Measurements from ENCODE around the gene UCKL1.
A peak's percentile ranks its signal among the peaks of the same experiment; 100 is the strongest.
"Not testable (repeated sequence)": the region's sequence is repeated elsewhere in the genome, so short reads cannot be mapped to it uniquely, and the experiment has no call there.

Gene UCKL1

DNA sequence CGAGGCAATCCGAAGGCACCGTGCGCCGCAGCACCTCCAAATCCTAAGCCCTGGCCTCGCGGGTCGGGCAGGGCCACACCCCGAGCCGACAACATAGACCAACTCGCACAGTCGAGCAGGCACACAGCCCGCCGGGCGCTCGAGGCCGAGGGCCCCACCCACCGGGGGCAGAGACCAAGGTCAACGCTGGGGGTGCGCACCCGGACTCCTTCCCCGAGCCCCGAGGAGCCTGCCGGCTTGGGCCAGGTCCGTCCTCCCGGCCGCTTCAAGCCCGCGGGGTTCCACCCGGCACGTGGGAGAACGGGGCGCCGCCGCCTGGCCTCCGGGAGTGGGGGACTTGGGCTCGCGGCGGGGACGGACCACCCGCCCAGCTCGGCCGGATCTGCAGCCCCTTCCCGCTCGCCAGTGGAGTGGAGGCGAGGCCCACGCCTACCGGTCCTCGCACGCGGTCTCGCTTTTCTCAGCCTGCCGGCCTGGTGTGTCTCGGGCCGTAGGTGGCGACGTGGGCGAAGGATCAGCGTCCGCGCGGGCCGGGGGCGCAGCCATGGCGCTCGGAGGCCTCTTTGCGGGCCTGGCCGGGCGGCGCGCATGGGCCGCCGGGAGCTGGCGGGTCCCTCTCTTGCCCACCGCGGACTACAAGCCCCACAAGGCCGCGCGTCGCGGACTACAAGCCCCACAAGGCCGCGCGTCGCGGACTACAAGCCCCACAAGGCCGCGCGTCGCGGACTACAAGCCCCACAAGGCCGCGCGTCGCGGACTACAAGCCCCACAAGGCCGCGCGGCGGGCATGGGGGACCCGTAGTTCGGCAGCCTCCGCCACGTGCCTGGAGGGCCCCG is at the start of gene UCKL1:
Gene UCKL1 (minus strand): TSS at position 590 of the 837 bp plus-strand sequence. CDS start 44 bp downstream, at position 546.
- peak; percentile 60 for DNase-seq

DNA sequence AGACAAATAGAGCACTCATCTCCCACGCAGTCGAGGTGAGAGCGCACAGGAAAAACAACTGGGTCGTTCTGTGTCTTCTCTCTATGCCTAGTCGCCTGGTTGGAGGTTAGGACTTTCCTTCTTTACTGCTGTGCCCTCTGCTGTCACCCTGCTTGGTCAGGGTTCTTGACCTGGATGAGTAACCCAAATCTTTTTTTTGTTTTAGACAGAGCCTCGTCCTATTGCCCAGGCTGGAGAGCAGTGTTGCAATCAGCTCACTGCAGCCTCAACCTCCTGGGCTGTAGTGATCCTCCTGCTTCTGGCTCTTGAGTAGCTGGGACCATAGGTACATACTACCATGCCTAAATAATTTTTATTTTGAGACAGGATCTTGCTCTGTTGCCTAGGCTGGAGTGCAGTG is 49.2 kb upstream of the UCKL1 start:
- no peak for DNase-seq

DNA sequence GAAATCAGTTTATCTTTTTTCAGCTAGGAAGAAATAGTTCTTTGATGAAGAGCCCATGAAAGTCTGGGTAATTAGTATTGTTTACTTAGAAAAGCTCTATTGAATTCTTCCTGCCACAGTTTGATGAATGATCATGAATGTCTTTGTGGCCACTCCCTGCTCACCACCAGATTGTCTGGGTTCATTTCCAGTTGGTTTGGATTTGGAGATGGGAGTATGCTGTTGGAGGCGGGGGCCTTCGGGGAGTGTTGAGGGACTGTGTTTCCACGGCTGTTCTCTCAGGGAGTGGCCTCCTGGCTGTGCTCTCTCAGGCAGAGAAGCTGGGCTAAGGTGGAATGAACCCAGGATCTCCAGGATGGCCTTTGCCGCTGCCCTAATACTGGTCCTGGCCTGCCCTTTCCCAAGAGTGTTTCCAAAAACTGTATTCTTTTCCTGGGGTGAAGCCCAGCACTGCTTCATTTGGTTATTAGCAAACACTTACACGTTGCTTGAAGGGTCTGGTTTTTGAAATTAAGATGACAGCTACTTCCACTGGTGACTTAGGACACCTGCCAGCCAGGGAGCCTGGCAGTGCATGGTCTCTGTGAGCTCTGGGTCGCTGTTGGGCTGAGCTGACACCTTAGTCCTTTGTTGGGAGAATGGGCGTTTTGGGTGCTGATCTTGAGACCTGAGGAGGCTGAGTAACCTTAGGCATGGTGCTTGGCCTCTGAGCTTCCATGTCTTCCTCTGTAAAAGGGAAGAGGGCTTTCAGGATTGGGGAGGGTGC is 47.9 kb upstream of the UCKL1 start:
- DNase-seq = no peak

DNA sequence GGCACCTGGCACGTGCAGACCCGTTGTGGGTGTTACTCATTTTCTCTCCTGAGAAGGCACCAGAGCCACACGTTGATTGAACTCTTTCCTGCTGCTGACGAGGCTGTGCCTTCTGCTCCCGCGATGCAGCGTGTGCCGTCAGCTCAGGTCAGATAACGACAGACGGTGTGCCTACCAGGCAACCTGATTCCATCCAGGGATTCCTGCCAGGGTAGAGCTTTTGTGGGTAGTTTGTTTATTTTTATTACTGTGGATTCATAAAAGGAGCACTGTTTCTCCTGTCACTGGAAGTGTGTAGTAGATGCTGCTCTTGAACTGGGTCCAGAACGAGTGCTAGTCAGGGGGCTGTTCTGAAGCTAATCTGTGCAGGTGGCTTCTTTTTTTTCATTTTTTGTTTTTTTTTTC is 45.4 kb upstream of the UCKL1 start:
- DNase-seq = no peak

DNA sequence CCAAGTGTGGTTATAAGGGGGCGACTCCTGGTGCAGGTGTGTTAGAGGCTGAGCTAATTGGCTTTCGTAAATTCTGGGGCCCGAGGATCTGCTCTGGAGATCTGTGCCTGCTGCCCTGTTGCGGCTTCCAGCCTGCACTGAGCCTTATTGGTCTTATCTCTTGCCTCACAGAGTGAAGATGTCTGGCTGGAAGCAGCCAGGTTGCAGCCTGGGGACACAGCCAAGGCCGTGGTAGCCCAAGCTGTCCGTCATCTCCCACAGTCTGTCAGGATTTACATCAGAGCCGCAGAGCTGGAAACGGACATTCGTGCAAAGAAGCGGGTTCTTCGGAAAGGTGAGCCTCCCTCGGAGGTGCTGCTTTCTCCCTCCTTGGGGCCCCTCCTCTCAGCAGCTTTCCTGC is 44.7 kb upstream of the UCKL1 start:
- no peak for DNase-seq

DNA sequence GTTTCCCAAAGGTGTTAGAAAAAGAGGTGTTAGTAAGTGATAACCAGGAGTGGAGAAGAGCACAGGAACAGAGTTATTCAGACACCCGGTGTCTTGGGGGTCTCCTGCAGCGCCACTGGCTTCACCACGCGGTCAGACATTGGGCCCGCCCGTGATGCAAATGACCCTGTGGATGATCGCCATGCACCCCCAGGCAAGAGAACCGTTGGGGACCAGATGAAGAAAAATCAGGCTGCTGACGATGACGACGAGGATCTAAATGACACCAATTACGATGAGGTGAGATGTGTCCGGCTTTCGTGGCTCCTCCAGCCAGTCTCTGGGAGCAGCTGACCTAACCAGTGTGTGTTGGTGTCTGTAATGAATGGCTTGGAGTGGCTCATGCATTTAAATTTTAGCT is 26.7 kb upstream of the UCKL1 start:
- no peak for DNase-seq

DNA sequence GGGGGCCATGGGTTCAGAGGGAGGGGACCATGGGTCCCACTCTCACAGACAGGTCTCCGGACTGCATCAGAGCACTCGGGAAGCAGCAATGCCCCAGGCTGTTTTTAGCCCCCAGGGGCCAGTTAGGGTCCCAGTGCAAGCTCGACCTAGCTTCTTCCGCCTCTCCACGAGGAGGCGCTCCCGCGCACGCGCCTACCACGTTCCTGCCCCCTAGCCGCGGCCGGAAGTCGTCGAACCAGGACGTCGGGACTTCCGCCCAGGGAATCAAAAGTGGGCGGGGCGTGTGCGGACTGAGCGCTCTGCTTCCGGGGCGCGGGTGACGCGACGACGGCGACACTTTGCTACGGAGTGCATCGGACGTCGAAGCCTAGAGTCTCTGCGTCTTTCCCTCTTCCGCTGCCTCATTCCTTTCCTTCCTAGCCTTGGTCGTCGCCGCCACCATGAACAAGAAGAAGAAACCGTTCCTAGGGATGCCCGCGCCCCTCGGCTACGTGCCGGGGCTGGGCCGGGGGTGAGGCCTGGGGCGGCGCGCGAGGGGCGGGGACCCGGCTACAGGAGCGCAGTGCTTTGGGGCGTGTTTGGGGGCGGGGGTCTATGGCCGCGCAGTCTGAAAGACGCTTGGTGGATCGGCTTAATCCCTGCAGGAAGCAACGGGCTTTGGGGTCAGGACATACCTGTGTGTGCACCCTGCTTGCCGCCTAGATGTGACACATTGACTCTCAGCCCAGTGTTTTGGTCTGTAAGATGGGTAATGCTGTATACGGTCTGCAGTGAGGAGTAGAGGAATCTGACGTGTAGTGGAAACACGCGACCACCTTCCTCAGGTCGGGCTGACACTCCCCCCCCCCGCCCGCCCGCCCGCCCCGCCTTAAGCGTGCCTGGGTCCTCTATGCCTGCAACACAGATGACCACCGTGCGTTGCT is 24.9 kb upstream of the UCKL1 start, which contains the start of gene PRPF6:
Gene PRPF6 (plus strand): TSS at position 327 of the 923 bp plus-strand sequence. CDS start 114 bp downstream, at position 441.
- peak; percentile 87 for DNase-seq

DNA sequence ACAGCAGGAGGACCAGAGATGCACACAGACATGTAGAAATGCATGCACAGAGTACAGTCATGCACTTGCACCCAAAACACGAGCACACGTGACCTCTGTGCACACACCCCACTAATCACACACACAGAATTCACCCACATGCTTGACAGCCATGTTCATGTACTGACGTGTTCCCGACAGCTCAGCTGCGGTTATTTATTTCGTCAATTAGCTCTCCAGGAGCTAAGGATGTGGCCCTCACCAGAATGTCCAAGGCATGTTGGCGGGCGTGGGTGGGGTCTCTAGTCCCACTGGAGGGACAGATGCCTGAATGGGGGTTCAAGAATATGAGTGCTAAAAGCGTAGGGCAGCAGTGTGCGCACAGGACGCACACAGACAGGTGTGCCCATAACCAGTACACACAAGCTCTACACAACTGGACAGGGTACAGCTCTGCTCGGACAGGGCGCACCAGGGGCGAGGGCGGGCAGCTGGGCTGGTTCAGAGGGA is 24.1 kb upstream of the UCKL1 start:
- DNase-seq = no peak

DNA sequence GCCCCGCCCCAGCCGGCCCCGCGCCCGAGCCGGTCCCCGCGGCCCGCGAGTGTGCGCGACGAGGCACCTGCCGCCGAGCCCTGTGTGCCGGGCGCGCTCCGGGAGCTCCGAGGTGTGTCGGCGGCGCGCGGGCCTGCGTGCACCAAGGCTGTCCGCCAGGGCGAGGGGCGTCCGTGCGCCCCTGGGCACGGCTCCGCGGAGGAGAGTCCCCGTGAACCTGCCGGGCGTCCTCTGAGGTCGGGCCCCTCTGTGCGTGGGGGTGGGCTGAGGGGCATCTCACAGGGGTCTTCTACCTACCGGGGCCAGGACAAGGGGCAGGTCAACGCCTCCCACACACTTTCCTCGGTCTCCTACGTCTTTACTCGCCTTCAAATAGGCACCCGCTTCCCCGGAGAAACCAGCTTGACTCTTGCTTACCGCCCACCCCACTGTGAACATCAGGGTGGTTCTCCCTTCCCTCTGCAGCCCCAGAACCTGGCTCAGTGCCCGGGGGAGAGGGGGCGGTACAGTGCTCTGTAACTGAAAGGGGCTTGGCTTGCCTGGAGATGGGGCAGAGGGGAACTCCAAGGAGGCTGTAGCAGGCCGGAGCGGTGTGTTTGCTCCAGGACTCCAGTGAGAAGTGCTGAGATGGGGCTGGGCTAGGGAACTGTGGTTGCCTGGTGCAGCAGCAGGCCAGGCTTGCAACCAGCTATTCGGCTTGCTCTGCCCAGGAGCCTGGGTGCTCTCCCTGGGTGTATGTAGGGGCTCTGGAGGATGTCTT is 23.5 kb upstream of the UCKL1 start, which contains the start of gene SAMD10:
Gene SAMD10 (minus strand): TSS at position 86 of the 760 bp plus-strand sequence. CDS start 175 bp downstream, outside the sequence.
- DNase-seq = peak; percentile 77

DNA sequence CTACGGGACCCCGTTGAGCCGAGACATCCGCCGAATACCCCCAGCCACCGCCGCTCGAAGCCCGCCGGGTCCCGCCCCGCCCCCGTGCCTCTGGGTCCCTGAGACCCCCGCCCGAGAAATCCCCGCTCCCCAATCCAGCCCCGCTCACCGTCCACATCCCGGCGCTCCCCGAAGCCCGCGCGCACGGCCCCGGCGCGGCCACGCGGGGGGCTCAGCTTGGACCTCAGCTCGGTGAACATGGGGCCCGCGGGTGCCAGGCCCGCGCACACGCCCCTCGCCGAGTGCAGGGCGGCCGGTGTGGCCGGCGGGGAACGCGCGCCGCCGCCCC is 23.0 kb upstream of the UCKL1 start:
- DNase-seq = no peak

DNA sequence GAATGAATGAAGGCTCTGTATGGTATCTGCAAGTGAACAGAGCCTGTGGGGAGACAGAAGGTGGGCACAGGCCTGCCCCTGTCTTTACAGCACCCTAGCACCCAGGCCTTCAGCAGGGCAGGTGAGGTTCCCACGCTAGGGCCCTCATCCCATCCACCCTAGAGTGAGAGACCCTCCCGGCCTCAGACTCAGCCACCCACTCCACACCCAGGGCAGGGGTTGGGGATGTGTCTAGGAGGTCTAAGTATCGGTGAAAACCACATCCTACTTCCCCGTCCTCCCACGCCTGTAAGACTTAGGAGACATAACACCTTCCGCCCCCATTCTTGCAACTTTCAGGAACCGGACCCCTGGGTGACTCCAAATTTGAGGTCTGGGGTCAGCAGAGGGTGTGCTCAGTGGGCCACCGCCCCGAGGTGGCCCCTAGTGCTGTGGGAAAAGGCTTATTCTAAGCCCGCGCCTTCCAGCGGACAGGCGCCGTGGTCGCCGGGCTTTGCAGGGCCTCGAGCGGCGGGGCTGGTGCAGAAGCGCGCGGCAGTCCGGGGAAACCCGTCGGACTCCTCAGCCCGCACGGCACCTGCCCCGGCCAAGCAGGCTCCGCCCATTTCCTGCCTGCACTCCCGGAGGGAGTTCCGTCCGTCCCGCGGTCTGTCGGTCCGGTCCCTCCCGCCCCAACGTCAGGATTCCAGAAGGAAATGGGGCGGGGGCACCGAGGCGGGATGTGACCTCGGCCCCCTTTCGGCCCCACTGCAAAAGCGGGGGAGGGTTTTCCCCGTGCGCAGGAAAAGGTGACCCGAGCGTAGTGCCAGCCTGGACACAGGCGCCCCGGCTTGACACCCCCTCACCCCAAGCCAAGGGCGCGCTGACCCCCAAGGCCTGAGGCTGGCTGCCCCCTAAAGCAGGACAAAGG is 22.4 kb upstream of the UCKL1 start:
- DNase-seq = peak; percentile 61

DNA sequence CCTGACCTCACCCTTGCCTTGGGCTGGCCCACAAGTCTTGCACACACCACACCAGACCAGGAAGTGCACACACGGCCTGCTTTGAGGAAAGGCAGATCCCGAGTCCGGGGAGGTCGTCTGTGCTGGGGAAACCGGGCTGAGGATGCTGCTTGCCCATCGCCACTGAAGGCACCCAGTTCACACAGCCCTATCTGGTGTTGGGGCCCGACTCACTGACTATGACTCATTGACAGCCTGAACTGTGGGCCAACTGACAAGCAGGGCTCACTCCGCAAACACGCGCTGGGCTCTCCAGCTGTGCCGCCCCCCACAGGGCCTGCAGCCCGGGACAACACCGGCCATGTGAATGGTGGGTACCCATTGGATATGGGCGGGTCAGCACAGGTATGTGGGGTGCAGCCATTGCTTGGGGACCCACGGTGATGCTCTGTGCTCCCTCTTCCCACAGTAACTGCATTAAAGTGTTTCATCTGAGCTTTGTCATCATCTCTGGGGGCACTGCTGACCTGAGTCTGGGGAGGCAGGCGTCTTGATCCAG is 21.6 kb upstream of the UCKL1 start:
- DNase-seq = peak; percentile 25

DNA sequence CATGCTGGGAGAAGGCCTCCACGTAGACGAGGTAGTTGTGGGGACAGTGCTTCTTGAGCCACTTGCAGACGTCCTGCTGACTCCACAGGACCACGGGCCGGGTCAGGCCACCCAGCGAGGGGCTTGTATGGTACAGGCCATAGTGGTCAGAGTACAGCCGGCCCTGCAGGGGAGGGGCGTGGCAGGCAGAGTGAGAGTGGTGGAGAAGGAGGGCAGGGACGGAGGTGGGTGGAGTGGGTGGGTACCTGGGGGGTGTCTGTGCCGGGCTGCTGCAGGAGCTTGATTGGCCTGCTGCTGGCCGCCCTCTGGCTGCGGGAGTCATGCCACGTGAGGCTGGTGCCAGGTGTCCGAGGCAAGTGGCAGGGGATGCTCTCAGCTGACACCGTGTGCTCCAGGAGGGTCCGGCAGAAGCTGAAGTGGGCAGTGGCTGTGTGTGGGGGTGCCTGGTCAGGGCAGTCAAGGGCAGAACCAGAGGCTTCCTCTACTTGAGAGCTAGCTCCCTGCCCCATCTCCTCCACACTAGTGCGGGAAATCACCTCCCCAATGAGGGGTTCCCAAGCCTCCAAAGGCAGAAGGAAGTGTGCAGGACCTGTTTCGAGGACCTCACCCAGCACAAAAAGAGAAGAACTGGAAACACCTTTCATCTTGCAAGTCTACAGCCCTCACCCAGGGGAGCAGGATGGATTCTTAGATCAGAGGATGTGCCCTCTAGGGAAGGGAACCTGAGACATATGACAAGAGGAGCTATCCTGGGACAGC is 20.9 kb upstream of the UCKL1 start:
- no peak for DNase-seq

DNA sequence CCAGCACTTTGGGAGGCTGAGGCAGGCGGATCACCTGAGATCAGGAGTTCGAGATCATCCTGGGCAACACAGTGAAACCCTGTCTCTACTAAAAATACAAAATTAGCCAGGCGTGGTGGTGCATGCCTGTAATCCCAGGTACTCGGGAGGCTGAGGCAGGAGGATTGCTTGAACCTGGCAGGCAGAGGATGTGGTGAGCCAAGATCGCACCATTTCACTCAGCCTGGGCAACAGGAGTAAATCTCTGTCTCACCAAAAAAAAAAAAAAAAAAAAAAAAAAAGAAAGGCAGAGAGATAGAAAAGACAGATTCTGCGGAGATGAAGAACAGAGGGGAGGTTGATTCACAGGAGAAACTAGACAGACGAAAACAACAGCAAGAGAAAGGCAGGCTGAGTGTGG is 20.3 kb upstream of the UCKL1 start:
- DNase-seq = not testable (repeated sequence)

DNA sequence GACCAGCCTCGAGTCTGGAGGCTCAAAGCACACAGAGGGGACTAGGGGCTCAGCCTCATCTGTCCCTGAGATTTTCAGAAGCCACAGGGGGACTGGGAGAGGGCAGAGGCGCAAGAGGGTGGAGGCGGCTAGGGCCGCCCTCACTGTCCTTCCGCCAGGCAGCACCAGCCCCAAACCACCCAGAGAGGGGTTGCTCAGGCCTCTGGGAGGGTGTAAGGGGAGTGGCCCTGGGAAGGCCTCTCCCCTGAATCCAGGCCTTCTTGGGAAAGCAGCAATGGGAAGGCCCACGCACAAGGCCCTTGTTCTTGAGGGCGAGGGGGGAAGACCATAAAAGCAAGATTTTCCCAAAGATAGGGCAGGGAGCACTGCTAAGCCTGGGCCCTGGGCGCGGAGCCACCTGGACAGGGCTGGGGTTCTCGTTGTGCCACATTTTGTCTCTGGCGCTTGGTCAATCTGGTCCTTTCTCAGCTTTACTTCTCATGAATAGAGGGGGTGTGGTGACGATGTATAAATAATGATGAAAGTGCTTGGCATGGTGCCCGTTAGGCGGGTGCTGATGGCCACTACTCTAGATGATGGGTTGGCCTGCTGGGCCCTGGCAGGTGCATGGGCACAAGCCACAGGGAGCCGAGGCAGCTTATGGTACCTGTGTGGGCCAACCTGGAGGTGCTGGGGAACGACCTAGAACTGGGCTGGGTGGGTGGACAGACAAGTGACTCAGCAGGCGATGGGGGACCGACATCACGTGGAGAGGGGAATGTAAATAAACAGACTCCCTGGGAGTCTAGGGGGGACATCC is 18.4 kb upstream of the UCKL1 start:
- DNase-seq = no peak

DNA sequence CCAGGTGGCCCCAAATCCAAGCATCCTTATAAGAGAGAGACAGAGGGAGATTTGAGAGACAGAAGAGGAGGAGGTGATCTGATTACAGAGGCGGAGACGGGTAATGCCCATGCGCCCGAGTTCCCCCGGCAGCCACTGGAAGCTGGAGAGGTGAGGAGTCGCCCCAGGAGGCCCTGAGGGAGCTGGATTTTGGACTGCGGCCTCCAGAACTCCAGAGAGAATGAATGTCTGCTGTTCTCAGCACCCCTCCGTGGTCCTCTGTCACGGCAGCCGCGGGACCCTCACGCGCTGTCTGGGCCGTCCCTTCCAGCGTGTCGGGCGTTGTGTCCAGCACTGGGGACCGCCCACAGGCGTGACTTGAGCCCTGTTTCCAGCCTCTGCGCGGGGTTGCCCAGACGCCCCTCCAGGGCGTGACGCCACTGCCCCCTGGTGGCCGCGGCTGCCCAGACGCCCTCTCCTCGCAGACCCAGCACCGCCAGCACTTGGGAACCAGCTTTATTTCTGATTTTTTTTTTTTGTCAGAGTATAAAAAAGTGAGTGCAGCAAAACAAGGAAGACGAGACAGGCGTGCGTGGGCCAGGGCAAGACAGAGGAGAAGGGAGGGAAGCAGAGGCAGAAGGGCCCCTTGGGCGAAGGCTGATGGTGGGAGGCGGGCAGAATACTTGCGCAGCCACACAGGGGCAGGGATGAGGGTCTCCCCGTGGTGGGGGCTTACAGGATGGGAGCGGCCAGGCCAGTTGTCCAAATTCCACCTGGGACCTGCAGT is 17.6 kb upstream of the UCKL1 start:
- peak; percentile 31 for DNase-seq

DNA sequence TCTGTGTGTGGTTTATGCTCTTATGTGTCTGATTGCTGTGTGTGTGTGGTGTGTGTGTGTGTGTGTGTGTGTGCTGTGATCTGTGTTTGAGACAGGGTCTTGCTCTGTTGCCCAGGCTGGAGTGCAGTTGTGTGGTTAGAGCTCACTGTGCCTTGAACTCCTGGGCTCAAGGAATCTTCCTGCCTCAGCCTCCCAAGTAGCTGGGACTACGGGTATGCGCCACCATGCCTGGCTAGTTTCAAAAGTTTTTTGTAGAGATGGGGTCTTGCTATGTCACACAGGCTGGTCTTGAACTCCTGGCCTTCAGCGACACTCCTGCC is 16.9 kb upstream of the UCKL1 start:
- DNase-seq = no peak
